ENCODE measurements around the gene SCG5.
"Not testable (repeated sequence)": the region's sequence is repeated elsewhere in the genome, so short reads cannot be mapped to it uniquely, and the experiment has no call there.

The SCG5 gene, protein sequence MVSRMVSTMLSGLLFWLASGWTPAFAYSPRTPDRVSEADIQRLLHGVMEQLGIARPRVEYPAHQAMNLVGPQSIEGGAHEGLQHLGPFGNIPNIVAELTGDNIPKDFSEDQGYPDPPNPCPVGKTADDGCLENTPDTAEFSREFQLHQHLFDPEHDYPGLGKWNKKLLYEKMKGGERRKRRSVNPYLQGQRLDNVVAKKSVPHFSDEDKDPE

DNA sequence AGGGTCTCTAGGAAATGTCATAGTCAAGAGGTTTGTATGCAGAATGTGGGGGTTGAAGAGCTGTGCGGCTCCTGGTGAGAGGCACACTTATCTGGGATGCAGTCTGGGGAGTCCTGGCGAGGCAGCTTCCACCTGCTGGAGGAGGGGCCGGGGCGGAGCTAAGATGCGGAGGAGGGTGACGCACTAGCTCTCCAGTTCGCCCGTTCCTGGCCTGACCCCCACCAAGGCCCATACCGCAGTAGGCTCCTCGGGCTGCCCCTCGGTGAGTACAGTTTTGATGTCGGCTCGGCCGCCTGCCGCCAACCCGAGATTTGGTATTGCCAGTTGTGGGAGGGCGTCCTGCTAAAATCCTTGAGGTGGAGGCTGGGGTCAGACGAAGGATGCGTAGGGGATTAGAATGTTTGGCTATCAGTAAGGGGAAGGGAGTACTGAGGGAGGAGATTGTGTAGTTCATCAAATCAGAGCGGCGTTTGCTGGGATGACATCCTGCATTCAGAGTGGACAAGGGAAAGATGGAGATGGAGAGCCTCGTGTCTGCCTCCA lies at the start of gene SCG5:
SCG5 (plus strand) TSS at position 194 of the 543 bp plus-strand sequence. CDS start 1,883 bp downstream, outside the sequence.
- no peak within 1 kb of the TSS for H3K4me3 ChIP-seq (ENCODE audit: low read depth, low read length)
- DNase-seq (ENCODE audit: low read depth): no peak
- TF ChIP-seq, protein P1, sequence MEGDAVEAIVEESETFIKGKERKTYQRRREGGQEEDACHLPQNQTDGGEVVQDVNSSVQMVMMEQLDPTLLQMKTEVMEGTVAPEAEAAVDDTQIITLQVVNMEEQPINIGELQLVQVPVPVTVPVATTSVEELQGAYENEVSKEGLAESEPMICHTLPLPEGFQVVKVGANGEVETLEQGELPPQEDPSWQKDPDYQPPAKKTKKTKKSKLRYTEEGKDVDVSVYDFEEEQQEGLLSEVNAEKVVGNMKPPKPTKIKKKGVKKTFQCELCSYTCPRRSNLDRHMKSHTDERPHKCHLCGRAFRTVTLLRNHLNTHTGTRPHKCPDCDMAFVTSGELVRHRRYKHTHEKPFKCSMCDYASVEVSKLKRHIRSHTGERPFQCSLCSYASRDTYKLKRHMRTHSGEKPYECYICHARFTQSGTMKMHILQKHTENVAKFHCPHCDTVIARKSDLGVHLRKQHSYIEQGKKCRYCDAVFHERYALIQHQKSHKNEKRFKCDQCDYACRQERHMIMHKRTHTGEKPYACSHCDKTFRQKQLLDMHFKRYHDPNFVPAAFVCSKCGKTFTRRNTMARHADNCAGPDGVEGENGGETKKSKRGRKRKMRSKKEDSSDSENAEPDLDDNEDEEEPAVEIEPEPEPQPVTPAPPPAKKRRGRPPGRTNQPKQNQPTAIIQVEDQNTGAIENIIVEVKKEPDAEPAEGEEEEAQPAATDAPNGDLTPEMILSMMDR (IDR thresholded peaks at IDR 0.05; ENCODE audit: control insufficient read depth, extremely low read depth, insufficient read depth): no peak

DNA sequence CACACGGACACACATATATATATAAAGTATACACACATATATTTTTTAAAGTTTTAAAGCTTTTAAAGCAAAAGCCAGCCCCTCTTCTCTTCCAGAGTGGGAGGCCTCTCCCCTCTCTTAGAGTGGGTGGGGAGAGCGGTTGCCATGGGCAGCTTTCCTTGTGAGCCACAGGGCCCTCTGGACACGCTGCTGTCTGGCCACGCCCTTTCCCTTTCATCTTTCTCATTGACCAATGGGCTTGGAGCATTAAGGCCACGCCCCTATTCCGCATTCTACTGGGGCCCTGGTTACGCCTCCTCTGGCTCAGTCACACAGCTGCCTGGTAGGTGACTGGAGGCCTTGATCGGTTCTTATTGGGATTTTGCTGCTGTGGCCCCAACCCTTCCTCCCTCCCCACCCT lies 48.4 kb upstream of the SCG5 start, which contains the start of gene GOLGA8N:
GOLGA8N (plus strand) TSS at position 306 of the 400 bp plus-strand sequence.
- not testable (repeated sequence) for H3K4me3 ChIP-seq (ENCODE audit: low read depth, low read length); DNase-seq (ENCODE audit: low read depth)

DNA sequence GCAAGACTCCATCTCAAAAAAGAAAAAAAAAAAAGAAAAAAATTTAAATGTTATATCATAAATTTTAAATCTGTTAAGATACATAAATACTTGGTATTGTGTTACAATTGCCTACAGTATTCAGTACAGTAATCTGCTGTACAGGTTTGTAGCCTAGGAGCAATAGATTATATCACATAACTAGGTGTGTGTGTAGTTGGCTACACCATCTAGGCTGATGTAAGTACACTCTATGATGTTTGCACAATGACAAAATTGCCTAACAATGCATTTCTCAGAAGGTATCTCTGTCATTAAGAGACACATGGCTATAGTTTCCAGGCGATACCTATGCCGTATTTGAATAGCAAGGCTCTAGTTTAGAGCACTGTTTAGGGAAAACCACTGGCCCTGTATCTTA lies 32.0 kb upstream of the SCG5 start:
- not testable (repeated sequence) for H3K4me3 ChIP-seq (ENCODE audit: low read depth, low read length); DNase-seq (ENCODE audit: low read depth)

DNA sequence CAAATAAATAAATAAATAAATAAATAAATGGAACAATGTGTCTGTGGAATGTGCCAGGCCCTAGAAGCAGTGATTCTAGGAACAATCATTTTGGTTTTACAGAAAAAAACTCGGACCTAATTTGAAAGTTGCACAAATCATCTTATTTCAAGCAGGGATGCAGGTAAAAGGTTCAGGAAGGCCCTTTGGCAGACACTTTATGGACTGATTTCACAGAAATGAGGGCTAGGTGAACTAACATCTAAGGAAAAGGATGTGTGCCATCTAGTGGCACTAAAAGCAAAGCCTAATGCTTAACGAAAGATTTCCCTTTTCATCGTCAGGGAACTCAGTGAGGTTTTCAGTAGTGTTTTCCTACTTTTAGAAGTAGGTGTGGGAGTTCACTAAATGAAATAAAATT lies 30.8 kb upstream of the SCG5 start:
- H3K4me3 ChIP-seq (ENCODE audit: low read depth, low read length): not testable (repeated sequence)
- DNase-seq (ENCODE audit: low read depth): peak; percentile 19
- TF ChIP-seq, protein P1 (IDR thresholded peaks at IDR 0.05; ENCODE audit: control insufficient read depth, extremely low read depth, insufficient read depth): peak; percentile 15; the same call in 1 of the 2 replicates

DNA sequence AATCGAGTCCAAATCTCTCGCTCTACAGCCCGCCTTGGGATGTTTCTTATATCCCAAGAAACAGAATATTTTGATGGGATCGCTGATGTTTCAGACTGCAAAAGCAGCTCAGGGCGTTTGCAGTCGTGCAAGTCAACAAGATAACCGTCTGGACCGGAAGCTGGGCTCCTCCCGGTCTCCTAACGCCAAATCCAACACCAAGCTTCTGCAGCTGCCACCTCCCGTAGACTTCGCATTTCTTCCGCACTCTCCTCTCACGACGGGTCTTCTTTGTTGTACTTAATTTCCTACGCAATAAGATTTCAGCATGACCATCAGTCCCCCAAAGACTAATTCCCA lies 26.8 kb upstream of the SCG5 start:
- peak overlapping the region; percentile 72 for H3K4me3 ChIP-seq (ENCODE audit: low read depth, low read length)
- not testable (repeated sequence) for DNase-seq (ENCODE audit: low read depth)

DNA sequence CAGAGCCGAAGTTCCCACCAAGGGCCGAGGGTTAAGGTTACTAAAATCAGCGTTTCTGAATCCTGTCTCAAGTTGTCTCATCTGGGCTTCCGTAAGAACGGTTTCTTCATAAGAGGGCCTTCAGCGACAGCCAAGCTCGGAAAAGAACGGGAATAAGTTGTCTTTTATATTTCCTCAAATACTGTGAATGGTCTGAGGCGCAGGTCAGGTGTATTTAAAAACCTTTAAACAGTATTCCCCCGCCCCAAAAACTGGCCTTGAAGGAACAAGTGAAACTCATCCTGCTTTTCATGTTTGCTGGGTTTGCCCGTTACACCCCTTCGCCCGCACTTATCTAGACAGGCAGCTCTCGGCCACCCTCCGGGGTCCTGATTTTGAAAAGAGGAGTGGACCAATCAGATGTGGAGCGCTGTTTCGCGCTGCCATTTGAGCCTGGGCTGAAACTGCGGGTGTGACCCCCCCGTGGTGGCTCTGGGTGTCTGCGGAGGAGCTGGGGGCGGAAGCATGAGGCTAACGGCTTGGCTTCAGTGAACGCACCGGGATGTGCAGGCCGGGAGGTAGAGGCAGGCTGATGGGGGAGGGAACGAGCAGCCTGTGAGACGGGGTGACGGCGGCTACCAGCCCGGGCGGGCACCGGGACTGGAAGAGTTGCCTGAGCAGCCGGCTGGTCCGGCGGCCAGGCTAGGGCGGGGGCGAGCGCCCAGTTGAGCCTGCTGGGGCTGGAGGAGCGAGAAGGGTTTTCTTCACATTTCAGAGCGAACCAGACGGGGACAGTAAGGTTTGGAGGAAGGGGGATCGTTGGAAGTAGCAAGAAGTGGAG lies 26.2 kb upstream of the SCG5 start, which contains the start of gene ARHGAP11A:
ARHGAP11A (plus strand) TSS at position 454 of the 820 bp plus-strand sequence. CDS start 708 bp downstream, outside the sequence.
- H3K4me3 ChIP-seq (ENCODE audit: low read depth, low read length): peak within 1 kb of the TSS; percentile 72
- DNase-seq (ENCODE audit: low read depth): peak; percentile 80

DNA sequence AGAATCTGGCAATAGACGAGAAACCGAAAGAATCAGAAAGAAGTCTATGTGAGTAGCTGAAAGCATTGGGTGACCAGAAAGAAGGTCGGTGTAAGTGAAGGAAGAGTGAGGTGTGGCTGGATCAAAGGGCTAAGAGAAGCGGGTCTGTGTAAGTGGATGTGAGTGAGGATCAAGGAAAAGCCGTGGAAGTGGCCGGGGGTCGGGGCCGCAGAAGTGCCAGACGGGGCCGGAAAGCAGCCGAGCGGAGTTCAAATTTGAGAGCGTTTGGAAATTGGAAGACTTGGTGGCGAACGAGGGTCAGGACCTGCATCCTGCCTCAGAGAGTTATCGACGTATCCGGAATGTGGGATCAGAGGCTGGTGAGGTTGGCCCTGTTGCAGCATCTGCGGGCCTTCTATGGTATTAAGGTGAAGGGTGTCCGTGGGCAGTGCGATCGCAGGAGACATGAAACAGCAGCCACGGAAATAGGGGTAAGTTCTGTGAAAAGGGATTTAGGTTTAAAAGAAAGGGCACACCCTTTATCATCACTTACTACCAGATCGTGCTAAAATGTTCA lies 25.6 kb upstream of the SCG5 start:
- DNase-seq (ENCODE audit: low read depth): not testable (repeated sequence)

DNA sequence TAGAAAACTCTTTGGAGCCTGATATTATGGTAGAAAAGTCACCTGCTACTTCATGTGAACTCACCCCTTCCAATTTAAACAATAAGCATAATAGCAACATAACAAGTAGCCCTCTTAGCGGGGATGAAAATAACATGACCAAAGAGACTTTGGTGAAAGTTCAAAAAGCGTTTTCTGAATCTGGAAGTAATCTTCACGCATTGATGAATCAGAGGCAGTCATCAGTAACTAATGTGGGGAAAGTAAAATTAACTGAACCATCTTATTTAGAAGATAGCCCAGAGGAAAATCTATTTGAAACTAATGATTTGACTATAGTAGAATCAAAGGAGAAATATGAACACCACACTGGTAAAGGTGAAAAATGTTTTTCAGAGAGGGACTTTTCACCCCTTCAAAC lies 5.1 kb upstream of the SCG5 start:
- no peak overlapping the region for H3K4me3 ChIP-seq (ENCODE audit: low read depth, low read length)
- TF ChIP-seq, protein P1 (IDR thresholded peaks at IDR 0.05; ENCODE audit: control insufficient read depth, extremely low read depth, insufficient read depth): no peak
- no peak for DNase-seq (ENCODE audit: low read depth)

More for the DNA sequence above, 25.6 kb upstream of the SCG5 start:
- peak overlapping the region; percentile 72 for H3K4me3 ChIP-seq (ENCODE audit: low read depth, low read length)

DNA sequence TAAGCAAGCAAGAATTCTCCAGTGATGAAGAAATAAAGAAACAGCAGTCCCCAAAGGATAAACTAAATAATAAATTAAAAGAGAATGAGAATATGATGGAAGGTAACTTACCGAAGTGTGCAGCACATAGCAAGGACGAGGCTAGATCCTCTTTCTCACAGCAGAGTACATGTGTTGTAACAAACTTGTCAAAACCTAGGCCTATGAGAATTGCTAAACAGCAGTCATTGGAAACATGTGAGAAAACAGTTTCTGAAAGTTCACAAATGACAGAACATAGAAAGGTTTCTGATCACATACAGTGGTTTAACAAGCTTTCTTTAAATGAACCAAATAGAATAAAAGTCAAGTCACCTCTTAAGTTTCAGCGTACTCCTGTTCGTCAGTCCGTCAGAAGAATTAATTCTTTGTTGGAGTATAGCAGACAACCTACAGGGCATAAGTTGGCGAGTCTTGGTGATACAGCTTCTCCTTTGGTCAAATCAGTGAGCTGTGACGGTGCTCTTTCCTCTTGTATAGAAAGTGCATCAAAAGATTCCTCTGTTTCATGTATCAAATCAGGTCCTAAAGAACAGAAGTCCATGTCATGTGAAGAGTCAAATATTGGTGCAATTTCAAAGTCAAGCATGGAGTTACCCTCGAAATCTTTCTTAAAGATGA lies 4.5 kb upstream of the SCG5 start:
- no peak overlapping the region for H3K4me3 ChIP-seq (ENCODE audit: low read depth, low read length)
- no peak for DNase-seq (ENCODE audit: low read depth)
- TF ChIP-seq, protein P1 (IDR thresholded peaks at IDR 0.05; ENCODE audit: control insufficient read depth, extremely low read depth, insufficient read depth): no peak

Measured in LNCaP clone FGC (cell line).